GM23248 (cell line): ENCODE results near the gene ARL6IP4. TPM values are rescaled to one million over a fixed set of nuclear protein-coding genes. Genes with fewer than 3 reads are reported as not detected.
A peak's percentile ranks its signal among the peaks of the same experiment; 100 is the strongest.

Source experiments
- DNase-seq: peaks from one replicate; pipeline ENCODE4 v3.0.0-alpha.2; 2015
- H2AFZ ChIP-seq: fragments of 200-600 bp; sonication (generic); 2 replicates; pipeline ENCODE4 v1.6.1; 2016; ENCODE audit warnings: antibody characterized with exemption
- H3F3A ChIP-seq: fragments of 200-600 bp; sonication (generic); 2 replicates; pipeline ENCODE4 v1.6.1; 2016; ENCODE audit warnings: mild to moderate bottlenecking, antibody characterized with exemption, mixed run types; ENCODE audit not compliant: insufficient read depth
- H3K27ac ChIP-seq: fragments of 200-600 bp; sonication (generic); 2 replicates; pipeline ENCODE4 v1.5.1; 2016; ENCODE audit warnings: mild to moderate bottlenecking
- H3K27me3 ChIP-seq: fragments of 200-600 bp; sonication (generic); replicated peaks from 2 replicates; pipeline ENCODE4 v1.6.1; 2016; ENCODE audit warnings: mild to moderate bottlenecking; ENCODE audit not compliant: insufficient read depth
- H3K36me3 ChIP-seq: fragments of 200-600 bp; sonication (generic); 2 replicates; pipeline ENCODE4 v1.6.1; 2016; ENCODE audit warnings: low read depth, mild to moderate bottlenecking
- H3K4me1 ChIP-seq: fragments of 200-600 bp; sonication (generic); 2 replicates; pipeline ENCODE4 v1.6.1; 2016; ENCODE audit warnings: mild to moderate bottlenecking; ENCODE audit not compliant: insufficient read depth
- H3K4me2 ChIP-seq: fragments of 200-600 bp; sonication (generic); one replicate; pipeline ENCODE4 v1.6.1; 2016; ENCODE audit warnings: mild to moderate bottlenecking; ENCODE audit not compliant: unreplicated experiment
- H3K4me3 ChIP-seq: fragments of 200-600 bp; sonication (generic); 2 replicates; pipeline ENCODE4 v1.5.1; 2016; ENCODE audit warnings: mild to moderate bottlenecking
- H3K79me2 ChIP-seq: fragments of 200-600 bp; sonication (generic); 2 replicates; pipeline ENCODE4 v1.6.1; 2016; ENCODE audit warnings: mild to moderate bottlenecking; ENCODE audit not compliant: insufficient read depth
- H3K9ac ChIP-seq: fragments of 200-600 bp; sonication (generic); 2 replicates; pipeline ENCODE4 v1.6.1; 2016; ENCODE audit warnings: mild to moderate bottlenecking
- H3K9me2 ChIP-seq: fragments of 200-600 bp; sonication (generic); 2 replicates; pipeline ENCODE4 v1.6.1; 2016; ENCODE audit warnings: mixed run types, mild to moderate bottlenecking, moderate library complexity; ENCODE audit not compliant: insufficient read depth
- H3K9me3 ChIP-seq: fragments of 200-600 bp; sonication (generic); one replicate; pipeline ENCODE4 v1.6.1; 2017; ENCODE audit warnings: low read depth
- H4K20me1 ChIP-seq: fragments of 200-600 bp; sonication (generic); 2 replicates; pipeline ENCODE4 v1.6.0; 2016; ENCODE audit not compliant: insufficient read depth
- EZH2 ChIP-seq: fragments of 200-600 bp; sonication (generic); IDR thresholded peaks from 2 replicates; pipeline ENCODE4 v1.6.1; 2018; ENCODE audit warnings: antibody characterized with exemption, mild to moderate bottlenecking; ENCODE audit not compliant: insufficient read depth, poor library complexity, severe bottlenecking
- EZH2phosphoT487 ChIP-seq: fragments of 200-600 bp; sonication (generic); IDR thresholded peaks from 2 replicates; pipeline ENCODE4 v1.6.1; 2018; ENCODE audit warnings: antibody characterized with exemption, moderate library complexity, mild to moderate bottlenecking, low read depth; ENCODE audit not compliant: insufficient read depth
- WGBS, 2 experiments: methylation state at CpG; one replicate each; pipeline ENCODE4 v1.1.6; 2015 to 2017; ENCODE audit warnings: low lambda C conversion rate in 2 of 2, low coverage in 1 of 2; ENCODE audit errors: missing lambda C conversion rate in 2 of 2; 5-methylcytosine and 5-hydroxymethylcytosine counted together
- in situ Hi-C: fragments of 300-500 bp; cut with MboI; formaldehyde crosslinking; loops from 2 replicates; pipeline ENCODE4 v1.15.0; 2020
- polyA plus RNA-seq: library from polyadenylated mRNA; unstranded; fragments of >200 nt; fragmentation: Nextera tagmentation; extraction: Ambion mirVana; gene quantifications from 2 replicates; pipeline ENCODE4 v1.2.1, GENCODE V29; 2016
- total RNA-seq: library from RNA; depleted of rRNA; stranded (reverse); fragments of >200 nt; shearing (Covaris generic); gene quantifications from 2 replicates; pipeline ENCODE4 v1.2.3, GENCODE V29; 2014

The ARL6IP4 gene
- total and polyA plus RNA-seq, 2 experiments from 2014 or later: 150 to 259 TPM

GRCh38 chr12:122949405-122949804, 31.1 kb upstream of the ARL6IP4 start:
- 82 to 85% methylated on average over 8 of the region's 8 CpGs for WGBS, 2 experiments
- Histone ChIP-seq H2AFZ (no peak overlapping the region), H3K9me2 (no peaks in the 10 kb centered on the region), H3K36me3 (no peaks in the 10 kb centered on the region), H3K9ac (no peak overlapping the region), H3K27ac (no peak overlapping the region), H3F3A (peaks cover 6% of the 10 kb centered on the region), H3K27me3 (no peaks in the 10 kb centered on the region), H3K79me2 (no peaks in the 10 kb centered on the region), H3K4me3 (no peak overlapping the region), H3K4me1 (peaks cover 25% of the 10 kb centered on the region), H4K20me1 (no peaks in the 10 kb centered on the region), H3K9me3 (no peaks in the 10 kb centered on the region), H3K4me2 (no peak overlapping the region)
- in situ Hi-C loops: no loop called here
- no peak for DNase-seq
- no peak for TF ChIP-seq EZH2
- TF ChIP-seq EZH2phosphoT487: no peak

DNA sequence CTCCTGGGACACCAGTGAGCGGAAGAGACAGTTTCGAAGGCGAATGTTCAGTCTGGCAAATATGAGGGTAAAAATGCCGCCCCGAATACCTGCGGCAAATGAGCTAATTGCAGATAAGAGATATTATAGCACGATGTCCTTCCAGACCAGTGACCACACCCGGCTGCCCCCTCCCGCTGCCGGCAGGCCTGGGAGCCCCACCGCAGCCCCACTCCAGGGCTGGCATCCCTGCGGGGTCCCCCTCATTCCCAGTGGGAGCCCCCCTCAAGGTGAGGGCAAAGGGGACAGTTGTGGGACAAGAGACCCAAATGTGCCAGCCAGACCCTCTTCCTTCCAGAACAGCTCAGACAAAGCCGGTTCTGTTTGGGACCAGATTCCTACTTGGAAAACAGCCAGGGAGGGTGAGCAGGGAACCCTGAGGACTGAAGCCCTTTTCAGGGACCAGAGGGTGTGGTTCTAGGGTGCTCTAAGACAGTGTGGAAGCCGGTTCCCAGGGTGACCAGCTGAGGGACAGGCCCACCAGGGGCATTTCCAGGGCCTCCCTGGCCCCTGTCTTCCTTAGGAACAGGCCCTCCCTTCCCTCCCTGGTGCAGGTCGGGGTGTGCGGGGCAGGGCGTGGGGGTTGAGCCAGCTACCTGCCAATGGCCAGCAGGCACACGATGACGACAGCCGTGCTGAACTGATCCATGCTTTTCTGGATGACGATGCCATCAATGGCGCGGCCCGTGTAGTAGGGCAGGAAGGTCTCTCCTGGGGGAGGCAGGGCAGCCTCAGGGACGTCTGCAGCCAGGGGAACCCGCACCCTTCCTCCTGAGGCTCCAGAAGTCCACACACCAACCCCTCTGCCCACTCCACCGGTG, 30.4 kb upstream of the ARL6IP4 start:
- Histone ChIP-seq H3K9me2 (no peaks in the 10 kb centered on the region), H4K20me1 (no peaks in the 10 kb centered on the region), H3F3A (peaks cover 6% of the 10 kb centered on the region), H3K4me1 (peaks cover 19% of the 10 kb centered on the region), H3K4me2 (no peak overlapping the region), H3K9me3 (no peaks in the 10 kb centered on the region), H3K36me3 (no peaks in the 10 kb centered on the region), H3K27me3 (no peaks in the 10 kb centered on the region), H3K4me3 (no peak overlapping the region), H3K27ac (no peak overlapping the region), H3K79me2 (no peaks in the 10 kb centered on the region), H3K9ac (no peak overlapping the region), H2AFZ (no peak overlapping the region)
- no peak for DNase-seq
- WGBS, 2 experiments: 94 to 95% methylated on average over 26 of the region's 27 CpGs
- TF ChIP-seq EZH2 (no peak), EZH2phosphoT487 (no peak)
- in situ Hi-C loops: loop anchor here (5.0 to 10.0 kb wide), 2 partner anchors 93 to 165 kb away; no protein-coding TSS in a partner anchor

DNA sequence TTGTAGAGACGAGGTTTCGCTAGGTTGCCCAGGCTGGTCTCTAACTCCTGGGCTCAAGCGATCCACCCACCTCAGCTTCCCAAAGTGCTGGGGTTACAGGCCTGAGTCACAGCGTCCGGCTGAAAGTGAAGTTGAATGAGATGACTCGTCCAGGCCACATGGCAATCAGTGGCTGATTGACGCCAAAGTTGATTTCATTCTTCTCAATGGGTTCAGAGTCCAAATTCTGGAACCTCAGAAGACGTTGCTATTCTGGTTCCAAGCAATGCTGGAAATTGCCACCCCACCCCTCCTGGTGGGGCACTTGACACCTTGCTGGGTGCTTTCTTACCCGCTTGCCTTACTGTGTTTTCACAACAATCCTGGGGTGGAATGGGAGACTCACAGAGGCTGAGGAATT, 29.1 kb upstream of the ARL6IP4 start:
- H3K27ac ChIP-seq: no peak overlapping the region
- H3K9me3 ChIP-seq: no peaks in the 10 kb centered on the region
- H3K9ac ChIP-seq: no peak overlapping the region; the same call in 1 of the 2 replicates
- H3F3A ChIP-seq: peaks cover 1% of the 10 kb centered on the region
- H3K4me2 ChIP-seq: no peak overlapping the region
- H3K4me1 ChIP-seq: peaks cover 10% of the 10 kb centered on the region
- TF ChIP-seq EZH2 (no peak), EZH2phosphoT487 (no peak)
- in situ Hi-C loops: loop anchor here (5.0 to 10.0 kb wide), 2 partner anchors 94 to 167 kb away; no protein-coding TSS in a partner anchor
- H3K4me3 ChIP-seq: no peak overlapping the region
- H3K9me2 ChIP-seq: no peaks in the 10 kb centered on the region
- peak; percentile 60 for DNase-seq
- 69 to 71% methylated on average over 9 of the region's 9 CpGs for WGBS, 2 experiments
- H2AFZ ChIP-seq: no peak overlapping the region
- H3K27me3 ChIP-seq: no peaks in the 10 kb centered on the region
- no peaks in the 10 kb centered on the region for H3K36me3 ChIP-seq
- H4K20me1 ChIP-seq: no peaks in the 10 kb centered on the region
- no peaks in the 10 kb centered on the region for H3K79me2 ChIP-seq

DNA sequence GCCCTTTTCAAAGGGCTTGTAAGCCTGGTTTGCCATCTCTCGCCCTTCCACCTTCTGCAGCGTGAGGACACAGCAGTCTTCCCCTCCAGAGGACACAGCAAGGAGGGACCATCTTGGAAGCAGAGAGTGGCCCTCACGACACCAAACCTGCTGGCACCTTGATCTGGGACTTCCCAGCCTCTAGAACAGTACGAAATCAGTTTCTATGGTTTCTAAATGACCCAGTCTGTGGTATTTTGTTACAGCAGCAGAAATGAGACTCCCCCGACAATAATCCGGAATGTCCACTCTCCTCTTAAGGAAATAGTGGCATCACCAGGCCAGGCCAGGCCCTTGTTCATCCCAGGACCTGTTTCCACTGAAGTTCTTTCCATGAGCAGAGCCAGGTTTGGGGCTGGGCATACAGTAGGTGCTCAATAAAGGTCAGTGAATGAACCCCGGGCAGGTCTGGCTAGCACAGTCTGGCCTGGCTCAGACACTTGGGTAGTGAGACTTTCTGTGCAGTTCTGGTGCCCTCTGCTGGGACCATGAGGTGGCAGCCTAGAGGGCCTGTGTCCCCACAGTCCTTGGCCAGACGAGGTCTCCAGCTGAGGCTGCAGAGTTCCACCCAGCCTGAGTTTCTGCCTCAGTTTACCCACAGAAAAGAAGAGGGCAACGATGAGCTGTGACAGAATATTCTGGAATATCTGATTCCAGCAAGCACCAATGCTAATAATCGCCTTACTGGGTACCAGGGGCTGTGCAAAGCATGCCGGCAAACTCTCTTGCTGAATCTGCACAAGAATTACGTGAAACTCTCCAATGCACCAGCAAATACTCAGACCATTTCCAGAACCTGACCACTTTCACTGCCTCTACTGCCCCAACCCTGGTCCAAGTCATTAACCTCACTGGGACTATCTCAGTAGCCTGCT, 28.2 kb upstream of the ARL6IP4 start:
- H3K27ac ChIP-seq: no peak overlapping the region
- H3K4me1 ChIP-seq: peaks cover 4% of the 10 kb centered on the region
- WGBS, 2 experiments: 64 to 65% methylated on average over 12 of the region's 12 CpGs
- no peak overlapping the region for H3K4me3 ChIP-seq
- no peak overlapping the region for H3K4me2 ChIP-seq
- H3K9me3 ChIP-seq: no peaks in the 10 kb centered on the region
- H4K20me1 ChIP-seq: no peaks in the 10 kb centered on the region
- H3K79me2 ChIP-seq: no peaks in the 10 kb centered on the region
- H3F3A ChIP-seq: no peaks in the 10 kb centered on the region
- H3K9me2 ChIP-seq: no peaks in the 10 kb centered on the region
- H3K9ac ChIP-seq: no peak overlapping the region
- no peaks in the 10 kb centered on the region for H3K36me3 ChIP-seq
- TF ChIP-seq EZH2phosphoT487 (no peak), EZH2 (no peak)
- H2AFZ ChIP-seq: no peak overlapping the region
- in situ Hi-C loops: loop anchor here (5.0 to 10.0 kb wide), 2 partner anchors 95 to 167 kb away; no protein-coding TSS in a partner anchor
- DNase-seq: peak; percentile 83
- H3K27me3 ChIP-seq: no peaks in the 10 kb centered on the region
